HepG2 (cell line): Measurements from ENCODE around the gene RBBP8NL. TPM values are rescaled to one million over a fixed set of nuclear protein-coding genes. Genes with fewer than 3 reads are reported as not detected.

Experiments used
- ASH2L ChIP-seq: fragments of 300-600, 200-600 bp; sonication (generic); IDR thresholded peaks from 2 replicates; pipeline ENCODE4 v1.7.0; 2017; ENCODE audit warnings: low read depth, mild to moderate bottlenecking, moderate library complexity, mixed read lengths, low read length; ENCODE audit not compliant: insufficient read length
- ATRX ChIP-seq: sonication (generic); formaldehyde crosslinking; IDR thresholded peaks from 2 replicates; pipeline ENCODE4 v1.4.0; 2020; ENCODE audit warnings: missing genetic modification reagents, borderline replicate concordance
- CBX5 ChIP-seq: sonication (generic); formaldehyde crosslinking; IDR thresholded peaks from 2 replicates; pipeline ENCODE4 v1.4.0; 2020; ENCODE audit warnings: missing genetic modification reagents, borderline replicate concordance
- FOXP1 ChIP-seq, 2 experiments: fragments of 450-650 bp in 1 of 2; IDR thresholded peaks; 2 replicates each; pipeline ENCODE4 v1.6.1; 2017 to 2018; ENCODE audit warnings: antibody characterized with exemption in 1 of 2
- GATAD2A ChIP-seq: IDR thresholded peaks from 2 replicates; pipeline ENCODE4 v1.6.1; 2016
- KDM5A ChIP-seq: fragments of 200-600 bp; sonication (generic); IDR thresholded peaks from 2 replicates; pipeline ENCODE4 v1.7.0; 2018; ENCODE audit warnings: antibody characterized with exemption, mild to moderate bottlenecking, low read length, borderline replicate concordance
- MAF1 ChIP-seq: sonication (generic); formaldehyde crosslinking; IDR thresholded peaks from 2 replicates; pipeline ENCODE4 v1.5.0; 2020; ENCODE audit warnings: missing genetic modification reagents, borderline replicate concordance
- MAFF ChIP-seq: IDR thresholded peaks from 2 replicates; pipeline ENCODE4 v1.6.1; 2011; ENCODE audit warnings: low read depth, low read length, improper control_type of control experiment
- MYPOP ChIP-seq: sonication (generic); formaldehyde crosslinking; IDR thresholded peaks from 2 replicates; pipeline ENCODE4 v1.8.1; 2023; ENCODE audit warnings: mild to moderate bottlenecking, moderate library complexity, missing genetic modification reagents
- NFYB ChIP-seq: sonication (generic); formaldehyde crosslinking; IDR thresholded peaks from 2 replicates; pipeline ENCODE4 v1.4.0; 2020; ENCODE audit warnings: missing genetic modification reagents
- NR2F2 ChIP-seq: IDR thresholded peaks from 2 replicates; pipeline ENCODE4 v1.6.1; 2012; ENCODE audit warnings: low read depth, inconsistent platforms, borderline replicate concordance
- REXO4 ChIP-seq: sonication (generic); formaldehyde crosslinking; IDR thresholded peaks from 2 replicates; pipeline ENCODE4 v1.8.0; 2022; ENCODE audit warnings: missing genetic modification reagents, mild to moderate bottlenecking, borderline replicate concordance
- TBL1XR1 ChIP-seq: fragments of 150-350 bp; IDR thresholded peaks from 2 replicates; pipeline ENCODE4 v1.6.1; 2014; ENCODE audit warnings: borderline replicate concordance, low read length; ENCODE audit not compliant: partially characterized antibody
- TBP ChIP-seq: sonication (generic); formaldehyde crosslinking; IDR thresholded peaks from 2 replicates; pipeline ENCODE4 v1.5.0; 2020; ENCODE audit warnings: missing genetic modification reagents
- TFDP2 ChIP-seq: sonication (generic); formaldehyde crosslinking; IDR thresholded peaks from 2 replicates; pipeline ENCODE4 v1.4.0; 2020; ENCODE audit warnings: missing genetic modification reagents
- TIGD3 ChIP-seq: sonication (generic); formaldehyde crosslinking; IDR thresholded peaks from 2 replicates; pipeline ENCODE4 v1.5.1; 2020; ENCODE audit warnings: mild to moderate bottlenecking, missing genetic modification reagents, borderline replicate concordance
- TRIM24 ChIP-seq: sonication (generic); formaldehyde crosslinking; IDR thresholded peaks from 2 replicates; pipeline ENCODE4 v1.8.0; 2022; ENCODE audit warnings: mild to moderate bottlenecking, missing genetic modification reagents
- ZEB1 ChIP-seq: IDR thresholded peaks from 2 replicates; pipeline ENCODE4 v1.6.1; 2012; ENCODE audit warnings: mild to moderate bottlenecking, low read depth, inconsistent platforms; ENCODE audit not compliant: insufficient replicate concordance
- ZNF276 ChIP-seq: sonication (generic); formaldehyde crosslinking; IDR thresholded peaks from 2 replicates; pipeline ENCODE4 v1.4.0; 2020; ENCODE audit warnings: mild to moderate bottlenecking, low read depth, missing genetic modification reagents
- ZNF30 ChIP-seq: sonication (generic); formaldehyde crosslinking; IDR thresholded peaks from 2 replicates; pipeline ENCODE4 v1.5.0; 2020; ENCODE audit warnings: mild to moderate bottlenecking, missing genetic modification reagents
- ZNF530 ChIP-seq: sonication (generic); formaldehyde crosslinking; IDR thresholded peaks from 2 replicates; pipeline ENCODE4 v1.5.0; 2020; ENCODE audit warnings: low read depth, mild to moderate bottlenecking, missing genetic modification reagents
- ZNF569 ChIP-seq: sonication (generic); formaldehyde crosslinking; IDR thresholded peaks from 2 replicates; pipeline ENCODE4 v1.5.0; 2020; ENCODE audit warnings: mild to moderate bottlenecking, missing genetic modification reagents, moderate library complexity, borderline replicate concordance
- polyA plus RNA-seq, 8 experiments: library from polyadenylated mRNA; depleted of rRNA in 3 of 8; stranded (reverse) in 7 of 8; unstranded in 1 of 8; fragments of >200 nt; fragmentation: Illumina TruSeq in 4 of 8; extraction: Trizol in 4 of 8; gene quantifications; 2 replicates each; pipeline versions ENCODE4 v1.2.1 to v1.2.3, GENCODE V29; 2011 to 2016; ENCODE audit warnings: low read depth in 4 of 8, missing spikeins in 1 of 8, mixed read lengths in 1 of 8; ENCODE audit not compliant: insufficient read depth in 1 of 8
- total RNA-seq, 5 experiments: library from RNA; depleted of rRNA; stranded (reverse); fragments of >200 nt; fragmentation: Illumina TruSeq; extraction: Trizol; gene quantifications; 2 replicates each; pipeline ENCODE4 v1.2.3, GENCODE V29; 2016; ENCODE audit warnings: low read depth in 1 of 5

RBBP8NL gene
- total and polyA plus RNA-seq, 2 of the 13 experiments (the other 11 are each of a cell fraction or from before 2014, with no cell fraction given), result 0.69 to 0.86 TPM

GRCh38 chr20:62376112-62377063 lies 51.0 kb downstream of the RBBP8NL start (continued):
- 0 out of 2 replicates have a peak, but pooled peaks have one; percentile 25 for TF ChIP-seq REXO4 (CRISPR knock-in tag)
- peak; percentile 0; the same call in 1 of the 2 replicates for TF ChIP-seq MYPOP (CRISPR knock-in tag)
- no peak for TF ChIP-seq TRIM24
- no peak for TF ChIP-seq ATRX (CRISPR knock-in tag)
- TF ChIP-seq TFDP2, result peak; percentile 53; the same call in 1 of the 2 replicates
- no peak for TF ChIP-seq ZNF530 (CRISPR knock-in tag)
- TF ChIP-seq ZEB1, result no peak
- peak; percentile 6; the same call in 1 of the 2 replicates for TF ChIP-seq ZNF30 (CRISPR knock-in tag)
- no peak for TF ChIP-seq ASH2L
- TF ChIP-seq GATAD2A (CRISPR knock-in tag), result peak; percentile 78
- no peak for TF ChIP-seq TIGD3 (CRISPR knock-in tag)
- no peak for TF ChIP-seq FOXP1 (IDR thresholded peaks at IDR 0.05)
- TF ChIP-seq FOXP1 (CRISPR knock-in tag; IDR thresholded peaks at IDR 0.05), result no peak; the same call in 1 of the 2 replicates
- no peak for TF ChIP-seq ZNF569
- no peak for TF ChIP-seq TBL1XR1
- TF ChIP-seq MAFF, result no peak
- peak; percentile 40; the same call in 1 of the 2 replicates for TF ChIP-seq NR2F2
- peak; percentile 65; the same call in 1 of the 2 replicates for TF ChIP-seq CBX5 (CRISPR knock-in tag)
- 0 out of 2 replicates have a peak, but pooled peaks have one; percentile 8 for TF ChIP-seq TBP (CRISPR knock-in tag)
- no peak for TF ChIP-seq KDM5A
- TF ChIP-seq NFYB (CRISPR knock-in tag), result peak; percentile 29; the same call in 1 of the 2 replicates
- no peak for TF ChIP-seq MAF1
- TF ChIP-seq ZNF276 (CRISPR knock-in tag), result peak; percentile 43; the same call in 1 of the 2 replicates
